Lung (tissue), 12 donors: ENCODE data around the gene PXMP4. TPM values are rescaled to one million over a fixed set of nuclear protein-coding genes. Genes with fewer than 3 reads are reported as not detected.

Source experiments
- ATAC-seq: fragments of 200-7000 bp; cut with Tn5 transposase; one replicate; pipeline ENCODE4 v1.9.1; 2020; ENCODE audit warnings: moderate number of reproducible peaks; ENCODE audit not compliant: insufficient read depth, low FRiP score
- DNase-seq, 3 donors: peaks; one replicate each; pipeline ENCODE4 v3.0.0-alpha.2; 2013 to 2017
- H3K27ac ChIP-seq, 2 donors: one replicate each; pipeline ENCODE4 v1.5.1; 2013; ENCODE audit warnings: mild to moderate bottlenecking in 2 of 2, moderate library complexity in 2 of 2, control low read depth in 1 of 2, inconsistent platforms in 1 of 2, low read depth in 1 of 2, low read length in 1 of 2
- H3K27me3 ChIP-seq, 3 donors: one replicate each; pipeline ENCODE4 v1.5.1; 2013; ENCODE audit warnings: low read length in 2 of 3; ENCODE audit not compliant: control insufficient read depth in 3 of 3, insufficient read depth in 3 of 3
- H3K36me3 ChIP-seq, 4 donors: one replicate each; pipeline ENCODE4 v1.5.1; 2013; ENCODE audit warnings: low read length in 4 of 4, mild to moderate bottlenecking in 1 of 4, moderate library complexity in 1 of 4; ENCODE audit not compliant: control insufficient read depth in 4 of 4, insufficient read depth in 4 of 4
- H3K4me1 ChIP-seq, 5 donors: one replicate each; pipeline ENCODE4 v1.5.1; 2013; ENCODE audit warnings: low read length in 5 of 5, mild to moderate bottlenecking in 2 of 5, moderate library complexity in 1 of 5; ENCODE audit not compliant: control insufficient read depth in 5 of 5, insufficient read depth in 5 of 5
- H3K4me3 ChIP-seq: one replicate; pipeline ENCODE4 v1.5.1; 2013; ENCODE audit warnings: mild to moderate bottlenecking, control low read depth, moderate library complexity
- H3K9ac ChIP-seq, 2 donors: one replicate each; pipeline ENCODE4 v1.5.1; 2013; ENCODE audit warnings: low read length in 2 of 2, control low read depth in 1 of 2; ENCODE audit not compliant: insufficient read depth in 1 of 2
- H3K9me3 ChIP-seq, 4 donors: one replicate each; pipeline ENCODE4 v1.5.1; 2013; ENCODE audit warnings: low read length in 3 of 4, mild to moderate bottlenecking in 1 of 4, moderate library complexity in 1 of 4; ENCODE audit not compliant: control insufficient read depth in 4 of 4, insufficient read depth in 3 of 4
- CTCF ChIP-seq: IDR thresholded peaks from 2 replicates; pipeline ENCODE4 v1.5.1; 2012; ENCODE audit warnings: mild to moderate bottlenecking; ENCODE audit errors: control extremely low read depth, extremely low read depth
- WGBS, 2 donors: extraction: QIAGEN DNeasy Blood & Tissue Kit; methylation state at CpG; one replicate each; pipeline ENCODE4 v1.1.7; 2013; 5-methylcytosine and 5-hydroxymethylcytosine counted together
- polyA plus RNA-seq, 2 donors: library from polyadenylated mRNA; stranded (reverse); fragments of 200-250 nt; gene quantifications; one replicate each; pipeline ENCODE4 v1.2.1, GENCODE V29; 2013
- total RNA-seq, 2 donors: library from RNA; depleted of rRNA in 1 of 2; stranded (reverse); fragments of >200 nt in 1 of 2; gene quantifications; one replicate each; pipeline ENCODE4 v1.2.1, GENCODE V29; 2014 to 2021
- donor health status: control.
- donor health status: control.
- donor health status: Bipolar disorder and iron deficiency.
- donor health status: healthy.
- donor health status: DM: yes; HTN: yes; CAD: no.

The PXMP4 gene
- total and polyA plus RNA-seq, 4 donors, result 10.2 to 36.8 (median 26.8) TPM

- Histone ChIP-seq H3K9ac (peak overlapping the region in 1 of 2 donors; percentile 19), H3K4me3 (no peak overlapping the region), H3K4me1 (peaks cover 0 to 40% (median 13%) of the 10 kb centered on the region in 5 donors), H3K9me3 (no peaks in the 10 kb centered on the region), H3K36me3 (peaks cover 0 to 6% (median under 1%) of the 10 kb centered on the region in 4 donors), H3K27me3 (no peaks in the 10 kb centered on the region), H3K27ac (peak overlapping the region in 1 of 2 donors; percentile 87)
- TF ChIP-seq CTCF, result no peak
- WGBS, 2 donors, result 52 to 69% methylated on average over 16 of the region's 16 CpGs
- ATAC-seq (no peak), DNase-seq (peak in 1 of 3 donors; percentile 46)
Observed at GRCh38 chr20:33675136-33675959, 44.8 kb downstream of the PXMP4 start.

- no peak for TF ChIP-seq CTCF
- H3K9me3 ChIP-seq, result no peaks in the 10 kb centered on the region
- H3K36me3 ChIP-seq, result peaks cover 0 to 6% (median 2%) of the 10 kb centered on the region in 4 donors
- H3K27me3 ChIP-seq, result no peaks in the 10 kb centered on the region
- H3K4me1 ChIP-seq, result peaks cover 0 to 40% (median 13%) of the 10 kb centered on the region in 5 donors
- ATAC-seq (peak; percentile 89), DNase-seq (peak; percentile 85 to 88 (median 86))
- 4 to 12% methylated on average over 39 to 73 of the region's 73 CpGs for WGBS, 2 donors
- H3K27ac ChIP-seq, result peak within 1 kb of the TSS; percentile 63 to 87
- H3K4me3 ChIP-seq, result peak within 1 kb of the TSS; percentile 49
- peak within 1 kb of the TSS; percentile 52 to 56 for H3K9ac ChIP-seq
Observed at GRCh38 chr20:33674294-33675135, 45.6 kb downstream of the PXMP4 start, which contains the start of gene NECAB3. TSS of gene NECAB3 (minus strand) at chr20:33674428. CDS start at chr20:33674352, 76 bp downstream.

GRCh38 chr20:33673410-33674293, 46.5 kb downstream of the PXMP4 start:
- Histone ChIP-seq H3K4me3 (peak overlapping the region; percentile 49), H3K36me3 (peaks cover 0 to 6% (median 4%) of the 10 kb centered on the region in 4 donors), H3K27me3 (no peaks in the 10 kb centered on the region), H3K9me3 (no peaks in the 10 kb centered on the region), H3K4me1 (peaks cover 0 to 40% (median 13%) of the 10 kb centered on the region in 5 donors), H3K27ac (peak overlapping the region; percentile 63 to 72), H3K9ac (peak overlapping the region; percentile 52 to 56)
- WGBS, 2 donors, result 20 to 34% methylated on average over 20 to 29 of the region's 29 CpGs
- DNase-seq (peak in 1 of 3 donors; percentile 34), ATAC-seq (no peak)
- TF ChIP-seq CTCF, result no peak
